GM18511 (cell line): ENCODE results near the gene AKT1.

Source experiments
- ATAC-seq: cut with Tn5 transposase; IDR thresholded peaks from one replicate; pipeline ENCODE4 v1.9.1; 2021; ENCODE audit warnings: mild to moderate bottlenecking, moderate library complexity; ENCODE audit not compliant: unreplicated experiment

AKT1 gene

GRCh38 chr14:104773505-104774452, 21.8 kb downstream of the AKT1 start:
- ATAC-seq: no peak

- ATAC-seq: no peak
These were observed 22.6 kb downstream of the AKT1 start for GRCh38 chr14:104772707-104773504.

- no peak for ATAC-seq
These were observed 23.4 kb downstream of the AKT1 start for GRCh38 chr14:104771918-104772706.

- ATAC-seq: no peak
These were observed 24.2 kb downstream of the AKT1 start for GRCh38 chr14:104771374-104771773.

GRCh38 chr14:104770851-104771272, 24.7 kb downstream of the AKT1 start:
- no peak for ATAC-seq

GRCh38 chr14:104770072-104770579, 25.4 kb downstream of the AKT1 start:
- ATAC-seq: no peak

- ATAC-seq: no peak
These were observed 26.1 kb downstream of the AKT1 start for GRCh38 chr14:104769324-104770071.

GRCh38 chr14:104768437-104769323, 26.9 kb downstream of the AKT1 start:
- ATAC-seq: peak; percentile 80

GRCh38 chr14:104767634-104767918, 28.0 kb downstream of the AKT1 start:
- no peak for ATAC-seq

GRCh38 chr14:104766863-104767633, 28.5 kb downstream of the AKT1 start:
- no peak for ATAC-seq

- ATAC-seq: no peak
These were observed 29.2 kb downstream of the AKT1 start for GRCh38 chr14:104766256-104766862.

- no peak for ATAC-seq
These were observed 30.0 kb downstream of the AKT1 start for GRCh38 chr14:104765517-104765916.

- no peak for ATAC-seq
These were observed 36.3 kb downstream of the AKT1 start for GRCh38 chr14:104758981-104759969.

- no peak for ATAC-seq
These were observed 37.7 kb downstream of the AKT1 start for GRCh38 chr14:104757681-104758392.

- ATAC-seq: no peak
These were observed 38.3 kb downstream of the AKT1 start for GRCh38 chr14:104757238-104757585.

- no peak for ATAC-seq
These were observed 38.9 kb downstream of the AKT1 start for GRCh38 chr14:104756477-104757237.
